Activated B cell treated with CpG ODN at 0.5 μM for 24 hours (primary cell): ENCODE data around the gene FCAMR. TPM values are rescaled to one million over a fixed set of nuclear protein-coding genes. Genes with fewer than 3 reads are reported as not detected.

Experiments
- ATAC-seq: fragments of 200-7000 bp; cut with Tn5 transposase; one replicate; pipeline ENCODE4 v1.10.0; 2021; ENCODE audit warnings: low read depth, mild to moderate bottlenecking, moderate library complexity
- CTCF ChIA-PET: fragments of 350-600 bp; sonication (Branson Sonifier 250); formaldehyde crosslinking; loops from one replicate; lab custom pipeline; 2021; ENCODE audit warnings: antibody characterized with exemption; lab: Charles Lee
- POLR2A ChIA-PET: fragments of 350-600 bp; sonication (Branson Sonifier 250); formaldehyde crosslinking; loops from one replicate; lab custom pipeline; 2021; ENCODE audit warnings: antibody characterized with exemption; lab: Charles Lee
- DNase-seq: peaks from one replicate; pipeline ENCODE4 v3.0.0; 2022
- H3K27ac Mint-ChIP-seq: one replicate; pipeline ENCODE4 v1.8.0; 2020; ENCODE audit warnings: mixed read lengths
- H3K27me3 Mint-ChIP-seq: one replicate; pipeline ENCODE4 v1.8.0; 2021; ENCODE audit warnings: mixed read lengths
- H3K36me3 Mint-ChIP-seq: one replicate; pipeline ENCODE4 v1.8.0; 2021; ENCODE audit warnings: low read depth, mixed read lengths
- H3K4me1 Mint-ChIP-seq: one replicate; pipeline ENCODE4 v1.8.0; 2021; ENCODE audit warnings: mixed read lengths
- H3K4me3 Mint-ChIP-seq: one replicate; pipeline ENCODE4 v1.8.0; 2020; ENCODE audit warnings: mild to moderate bottlenecking, mixed read lengths
- H3K9me3 Mint-ChIP-seq: one replicate; pipeline ENCODE4 v1.8.0; 2020; ENCODE audit warnings: mixed read lengths
- CTCF ChIP-seq: fragments of 200-600 bp; IDR thresholded peaks from one replicate; pipeline ENCODE4 v1.8.0; 2022; ENCODE audit warnings: antibody characterized with exemption, mild to moderate bottlenecking
- intact Hi-C: fragments of 100-400 bp; cut with micrococcal nuclease; formaldehyde crosslinking; loops from one replicate; pipeline ENCODE4 v1.15.1; 2024
- total RNA-seq: library from RNA; stranded (reverse); gene quantifications from 2 replicates; pipeline ENCODE4 v1.2.3, GENCODE V29; 2022

FCAMR gene
- total RNA-seq, 1 donor from 2014 or later: not detected

- H3K36me3 Mint-ChIP-seq: peaks cover 87% of the 10 kb centered on the region
- ChIA-PET POLR2A (interaction anchor here (0.5 to 12.0 kb wide), 5 partner anchors 9 to 1630 kb away, joined by 4 to 267 read pairs (median 4); no protein-coding TSS in a partner anchor), CTCF (interaction anchor here (0.6 to 9.7 kb wide), 10 partner anchors 11 to 284 kb away, joined by 3 to 383 read pairs (median 4); no protein-coding TSS in a partner anchor)
- H3K4me3 Mint-ChIP-seq: no peak overlapping the region
- no peak for DNase-seq
- peaks cover 87% of the 10 kb centered on the region for H3K4me1 Mint-ChIP-seq
- intact Hi-C loops: no loop called here
- no peak for ATAC-seq
- H3K27me3 Mint-ChIP-seq: no peaks in the 10 kb centered on the region
- H3K27ac Mint-ChIP-seq: no peak overlapping the region
- no peaks in the 10 kb centered on the region for H3K9me3 Mint-ChIP-seq
- no peak for TF ChIP-seq CTCF
Measured at GRCh38 chr1:206916000-206916709, 54.1 kb downstream of the FCAMR start.

- H3K9me3 Mint-ChIP-seq: no peaks in the 10 kb centered on the region
- H3K4me3 Mint-ChIP-seq: no peak overlapping the region
- POLR2A ChIA-PET: interaction anchor here (0.8 to 12.0 kb wide), 4 partner anchors 8 to 15 kb away, joined by 3 to 267 read pairs (median 6); no protein-coding TSS in a partner anchor
- intact Hi-C loops: no loop called here
- H3K36me3 Mint-ChIP-seq: peaks cover 87% of the 10 kb centered on the region
- ATAC-seq (no peak), DNase-seq (no peak)
- no peak overlapping the region for H3K27ac Mint-ChIP-seq
- CTCF ChIA-PET: interaction anchor here (0.6 to 9.7 kb wide), 7 partner anchors 10 to 252 kb away, joined by 3 to 383 read pairs (median 5); no protein-coding TSS in a partner anchor
- TF ChIP-seq CTCF: no peak
- peaks cover 97% of the 10 kb centered on the region for H3K4me1 Mint-ChIP-seq
- no peaks in the 10 kb centered on the region for H3K27me3 Mint-ChIP-seq
Measured at GRCh38 chr1:206915030-206915735, 55.1 kb downstream of the FCAMR start.

GRCh38 chr1:206913766-206914537, 56.3 kb downstream of the FCAMR start:
- Mint-ChIP-seq H3K36me3 (peaks cover 85% of the 10 kb centered on the region), H3K27me3 (no peaks in the 10 kb centered on the region), H3K27ac (no peak overlapping the region), H3K9me3 (no peaks in the 10 kb centered on the region), H3K4me1 (peaks cover 93% of the 10 kb centered on the region), H3K4me3 (no peak overlapping the region)
- CTCF ChIA-PET: interaction anchor here (1.2 to 9.7 kb wide), 8 partner anchors 18 to 254 kb away, joined by 3 to 383 read pairs (median 51); partner anchors contain the start of gene IL20
- no peak for TF ChIP-seq CTCF
- ATAC-seq (no peak), DNase-seq (no peak)
- intact Hi-C loops: loop anchor here (2.0 to 5.0 kb wide), 2 partner anchors 57 to 302 kb away; partner anchors contain the start of gene EIF2D
- POLR2A ChIA-PET: interaction anchor here (0.8 to 12.0 kb wide), 3 partner anchors 8 to 15 kb away, joined by 3 to 267 read pairs (median 48); partner anchors contain the start of gene FCMR

GRCh38 chr1:206912445-206913095, 57.7 kb downstream of the FCAMR start:
- ChIA-PET POLR2A (interaction anchor here (0.9 to 12.0 kb wide), 7 partner anchors 10 to 277 kb away, joined by 3 to 267 read pairs (median 4); partner anchors contain the start of genes DYRK3, FCMR and MAPKAPK2), CTCF (interaction anchor here (0.5 to 9.7 kb wide), 41 partner anchors 9 to 417 kb away, joined by 3 to 383 read pairs (median 6); partner anchors contain the start of genes DYRK3, FCMR, IL19 and IL20)
- peak; percentile 72 for TF ChIP-seq CTCF
- intact Hi-C loops: loop anchor here (1.0 to 5.0 kb wide), 7 partner anchors 13 to 300 kb away; partner anchors contain the start of gene EIF2D
- Mint-ChIP-seq H3K4me3 (peak overlapping the region; percentile 42), H3K9me3 (no peaks in the 10 kb centered on the region), H3K27me3 (no peaks in the 10 kb centered on the region), H3K4me1 (peaks cover 93% of the 10 kb centered on the region), H3K27ac (no peak overlapping the region), H3K36me3 (peaks cover 89% of the 10 kb centered on the region)
- no peak for DNase-seq
- peak; percentile 54 for ATAC-seq
